Stomach smooth muscle (tissue), 2 donors: Measurements from ENCODE around the gene ECM1.

Experiments used
- H3K27ac ChIP-seq: one replicate; pipeline ENCODE4 v1.7.0; 2013; ENCODE audit warnings: mild to moderate bottlenecking, low read length, inconsistent platforms
- H3K27me3 ChIP-seq, 2 donors: one replicate each; pipeline ENCODE4 v1.7.0; 2013; ENCODE audit warnings: low read length in 2 of 2; ENCODE audit not compliant: insufficient read depth in 2 of 2, control insufficient read depth in 1 of 2
- H3K36me3 ChIP-seq, 2 donors: one replicate each; pipeline ENCODE4 v1.7.0; 2013; ENCODE audit warnings: low read length in 2 of 2; ENCODE audit not compliant: control insufficient read depth in 2 of 2, insufficient read depth in 2 of 2
- H3K4me1 ChIP-seq: one replicate; pipeline ENCODE4 v1.7.0; 2013; ENCODE audit warnings: low read length; ENCODE audit not compliant: control insufficient read depth, insufficient read depth
- H3K4me3 ChIP-seq, 2 donors: one replicate each; pipeline ENCODE4 v1.7.0; 2013; ENCODE audit warnings: low read length in 2 of 2
- H3K9ac ChIP-seq, 2 donors: one replicate each; pipeline ENCODE4 v1.7.0; 2013; ENCODE audit warnings: low read length in 2 of 2, mild to moderate bottlenecking in 1 of 2
- H3K9me3 ChIP-seq, 2 donors: one replicate each; pipeline ENCODE4 v1.7.0; 2013; ENCODE audit warnings: low read length in 2 of 2; ENCODE audit not compliant: control insufficient read depth in 2 of 2
- donor health status: healthy.
- donor health status: Pancreatic carcinoma.

Gene ECM1

DNA sequence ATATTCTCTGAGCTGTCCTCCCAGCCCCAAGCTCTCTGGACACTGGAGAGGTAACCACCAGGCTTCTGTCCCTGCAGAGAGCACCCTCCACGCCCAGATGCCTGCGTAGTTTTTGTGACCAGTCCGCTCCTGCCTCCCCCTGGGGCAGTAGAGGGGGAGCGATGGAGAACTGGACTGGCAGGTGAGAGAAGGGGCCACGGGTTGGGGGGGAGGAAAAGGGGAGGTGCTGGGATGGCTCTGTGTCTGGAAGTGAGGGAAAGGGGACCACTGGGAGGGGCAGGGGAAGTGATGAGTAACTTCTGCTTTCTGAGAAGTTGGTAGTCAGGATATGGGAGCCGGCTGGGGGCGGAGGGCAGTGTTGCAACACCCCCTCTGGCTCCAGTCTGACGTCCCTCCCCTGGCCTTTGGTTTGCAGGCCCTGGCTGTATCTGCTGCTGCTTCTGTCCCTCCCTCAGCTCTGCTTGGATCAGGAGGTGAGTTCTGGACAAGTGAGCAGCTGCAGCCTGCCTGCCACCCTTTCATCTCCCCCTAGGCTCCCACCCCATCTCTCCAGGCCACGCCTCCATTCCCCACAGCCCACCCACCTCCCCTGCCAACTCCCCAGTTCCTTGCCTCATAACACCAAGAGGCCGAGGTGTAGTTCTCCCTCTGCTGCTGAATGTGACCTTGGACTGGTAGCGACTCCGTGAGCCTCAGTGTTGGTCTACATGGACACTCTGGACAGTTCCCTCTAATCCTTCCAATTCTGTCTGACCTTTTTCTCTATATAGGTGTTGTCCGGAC, 44.4 kb downstream of the ECM1 start:
- peaks cover 13% of the 10 kb centered on the region in 2 donors for H3K36me3 ChIP-seq
- H3K27me3 ChIP-seq = no peaks in the 10 kb centered on the region
- peak overlapping the region; percentile 84 for H3K27ac ChIP-seq
- H3K4me3 ChIP-seq = peak overlapping the region in 1 of 2 donors; percentile 22
- peak overlapping the region in 1 of 2 donors; percentile 55 for H3K9ac ChIP-seq
- no peaks in the 10 kb centered on the region for H3K9me3 ChIP-seq
- peaks cover 42% of the 10 kb centered on the region for H3K4me1 ChIP-seq

DNA sequence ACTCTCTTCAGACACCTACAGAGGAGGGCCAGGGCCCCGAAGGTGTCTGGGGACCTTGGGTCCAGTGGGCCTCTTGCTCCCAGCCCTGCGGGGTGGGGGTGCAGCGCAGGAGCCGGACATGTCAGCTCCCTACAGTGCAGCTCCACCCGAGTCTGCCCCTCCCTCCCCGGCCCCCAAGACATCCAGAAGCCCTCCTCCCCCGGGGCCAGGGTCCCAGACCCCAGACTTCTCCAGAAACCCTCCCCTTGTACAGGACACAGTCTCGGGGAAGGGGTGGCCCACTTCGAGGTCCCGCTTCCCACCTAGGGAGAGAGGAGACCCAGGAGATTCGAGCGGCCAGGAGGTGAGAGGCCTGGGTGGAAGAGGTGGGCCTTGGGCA, 45.0 kb downstream of the ECM1 start:
- Histone ChIP-seq H3K9ac (peak overlapping the region in 1 of 2 donors; percentile 28), H3K27me3 (no peaks in the 10 kb centered on the region), H3K27ac (peak overlapping the region; percentile 84), H3K4me3 (peak overlapping the region in 1 of 2 donors; percentile 22), H3K4me1 (peaks cover 45% of the 10 kb centered on the region), H3K9me3 (no peaks in the 10 kb centered on the region), H3K36me3 (peaks cover 13% of the 10 kb centered on the region in 2 donors)

DNA sequence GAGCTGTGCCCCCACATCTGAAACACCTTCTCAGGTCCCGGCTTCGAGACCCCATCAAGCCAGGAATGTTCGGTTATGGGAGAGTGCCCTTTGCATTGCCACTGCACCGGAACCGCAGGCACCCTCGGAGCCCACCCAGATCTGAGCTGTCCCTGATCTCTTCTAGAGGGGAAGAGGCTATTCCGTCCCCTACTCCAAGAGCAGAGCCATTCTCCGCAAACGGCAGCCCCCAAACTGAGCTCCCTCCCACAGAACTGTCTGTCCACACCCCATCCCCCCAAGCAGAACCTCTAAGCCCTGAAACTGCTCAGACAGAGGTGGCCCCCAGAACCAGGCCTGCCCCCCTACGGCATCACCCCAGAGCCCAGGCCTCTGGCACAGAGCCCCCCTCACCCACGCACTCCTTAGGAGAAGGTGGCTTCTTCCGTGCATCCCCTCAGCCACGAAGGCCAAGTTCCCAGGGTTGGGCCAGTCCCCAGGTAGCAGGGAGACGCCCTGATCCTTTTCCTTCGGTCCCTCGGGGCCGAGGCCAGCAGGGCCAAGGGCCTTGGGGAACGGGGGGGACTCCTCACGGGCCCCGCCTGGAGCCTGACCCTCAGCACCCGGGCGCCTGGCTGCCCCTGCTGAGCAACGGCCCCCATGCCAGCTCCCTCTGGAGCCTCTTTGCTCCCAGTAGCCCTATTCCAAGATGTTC, 45.6 kb downstream of the ECM1 start:
- Histone ChIP-seq H3K9ac (no peak overlapping the region), H3K4me3 (no peak overlapping the region), H3K27ac (peak overlapping the region; percentile 84)

GRCh38 chr1:150554086-150554452, 46.2 kb downstream of the ECM1 start:
- Histone ChIP-seq H3K4me1 (peaks cover 50% of the 10 kb centered on the region), H3K4me3 (no peak overlapping the region), H3K27ac (no peak overlapping the region), H3K9me3 (no peaks in the 10 kb centered on the region), H3K36me3 (peaks cover 13% of the 10 kb centered on the region in 2 donors), H3K27me3 (no peaks in the 10 kb centered on the region), H3K9ac (no peak overlapping the region)

More for the DNA sequence above, 45.6 kb downstream of the ECM1 start:
- Histone ChIP-seq H3K27me3 (no peaks in the 10 kb centered on the region), H3K4me1 (peaks cover 48% of the 10 kb centered on the region), H3K9me3 (no peaks in the 10 kb centered on the region), H3K36me3 (peaks cover 13% of the 10 kb centered on the region in 2 donors)

GRCh38 chr1:150555198-150555970, 47.5 kb downstream of the ECM1 start:
- Histone ChIP-seq H3K9ac (no peak overlapping the region), H3K4me1 (peaks cover 54% of the 10 kb centered on the region), H3K9me3 (no peaks in the 10 kb centered on the region), H3K27me3 (no peaks in the 10 kb centered on the region), H3K4me3 (no peak overlapping the region), H3K27ac (no peak overlapping the region), H3K36me3 (peaks cover 13% of the 10 kb centered on the region in 2 donors)

DNA sequence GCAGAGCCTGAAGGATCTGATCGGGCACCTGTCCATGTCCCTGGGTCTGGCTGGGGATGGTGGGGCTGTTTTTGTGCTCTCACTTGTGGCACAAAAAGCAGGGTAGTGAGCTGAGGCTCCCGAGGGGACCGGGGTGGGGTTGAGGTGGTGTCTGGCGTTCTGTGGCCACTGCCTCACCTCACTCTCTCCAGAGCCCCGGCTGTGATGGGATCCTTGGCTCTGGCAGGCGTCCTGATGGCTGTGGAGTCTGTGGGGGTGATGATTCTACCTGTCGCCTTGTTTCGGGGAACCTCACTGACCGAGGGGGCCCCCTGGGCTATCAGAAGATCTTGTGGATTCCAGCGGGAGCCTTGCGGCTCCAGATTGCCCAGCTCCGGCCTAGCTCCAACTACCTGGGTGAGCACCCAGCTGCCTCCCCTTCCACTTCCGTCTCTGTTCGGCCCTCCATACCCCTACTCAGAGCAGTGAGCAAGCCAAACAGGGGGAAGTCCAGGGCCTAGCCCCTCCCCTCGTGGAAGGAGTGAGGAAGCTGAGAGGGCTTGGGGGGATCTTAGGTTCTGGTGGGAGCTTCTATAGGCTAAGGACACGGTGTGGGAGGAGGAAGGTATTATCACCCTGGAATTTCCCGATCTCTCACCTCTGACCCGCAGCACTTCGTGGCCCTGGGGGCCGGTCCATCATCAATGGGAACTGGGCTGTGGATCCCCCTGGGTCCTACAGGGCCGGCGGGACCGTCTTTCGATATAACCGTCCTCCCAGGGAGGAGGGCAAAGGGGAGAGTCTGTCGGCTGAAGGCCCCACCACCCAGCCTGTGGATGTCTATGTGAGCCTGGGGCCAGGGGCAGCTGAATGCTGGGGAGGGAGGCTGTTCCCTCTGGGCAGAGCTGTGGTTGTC, 48.3 kb downstream of the ECM1 start:
- Histone ChIP-seq H3K4me3 (no peak overlapping the region), H3K36me3 (peaks cover 13% of the 10 kb centered on the region in 2 donors), H3K4me1 (peaks cover 52% of the 10 kb centered on the region)

DNA sequence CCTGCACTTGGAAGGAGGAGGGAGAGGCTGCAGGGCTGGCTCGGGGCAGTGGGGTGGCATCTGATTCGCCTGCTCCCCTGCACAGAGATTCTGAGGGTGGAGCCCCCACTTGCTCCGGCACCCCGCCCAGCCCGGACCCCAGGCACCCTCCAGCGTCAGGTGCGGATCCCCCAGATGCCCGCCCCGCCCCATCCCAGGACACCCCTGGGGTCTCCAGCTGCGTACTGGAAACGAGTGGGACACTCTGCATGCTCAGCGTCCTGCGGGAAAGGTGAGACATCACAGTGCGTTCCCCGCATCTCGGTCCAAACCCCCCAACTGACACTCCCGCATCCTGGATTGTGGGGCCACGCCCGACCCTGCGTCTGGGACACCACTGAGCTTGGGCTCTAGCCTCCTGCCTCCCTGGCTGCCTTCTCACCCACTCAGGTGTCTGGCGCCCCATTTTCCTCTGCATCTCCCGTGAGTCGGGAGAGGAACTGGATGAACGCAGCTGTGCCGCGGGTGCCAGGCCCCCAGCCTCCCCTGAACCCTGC, 49.2 kb downstream of the ECM1 start:
- no peak overlapping the region for H3K9ac ChIP-seq
- peaks cover 53% of the 10 kb centered on the region for H3K4me1 ChIP-seq
- H3K36me3 ChIP-seq = peaks cover 13% of the 10 kb centered on the region in 2 donors
- no peak overlapping the region for H3K4me3 ChIP-seq
- H3K27me3 ChIP-seq = no peaks in the 10 kb centered on the region
- H3K9me3 ChIP-seq = no peaks in the 10 kb centered on the region
- H3K27ac ChIP-seq = no peak overlapping the region

More for the DNA sequence above, 48.3 kb downstream of the ECM1 start:
- Histone ChIP-seq H3K27me3 (no peaks in the 10 kb centered on the region), H3K27ac (no peak overlapping the region), H3K9me3 (no peaks in the 10 kb centered on the region), H3K9ac (no peak overlapping the region)

- peaks cover 53% of the 10 kb centered on the region for H3K4me1 ChIP-seq
- H3K9me3 ChIP-seq = no peaks in the 10 kb centered on the region
- H3K27ac ChIP-seq = peak overlapping the region; percentile 100
- no peaks in the 10 kb centered on the region for H3K27me3 ChIP-seq
- no peak overlapping the region for H3K4me3 ChIP-seq
- no peak overlapping the region for H3K9ac ChIP-seq
- H3K36me3 ChIP-seq = peaks cover 13% of the 10 kb centered on the region in 2 donors
Measured at GRCh38 chr1:150557813-150558212, 49.9 kb downstream of the ECM1 start.

DNA sequence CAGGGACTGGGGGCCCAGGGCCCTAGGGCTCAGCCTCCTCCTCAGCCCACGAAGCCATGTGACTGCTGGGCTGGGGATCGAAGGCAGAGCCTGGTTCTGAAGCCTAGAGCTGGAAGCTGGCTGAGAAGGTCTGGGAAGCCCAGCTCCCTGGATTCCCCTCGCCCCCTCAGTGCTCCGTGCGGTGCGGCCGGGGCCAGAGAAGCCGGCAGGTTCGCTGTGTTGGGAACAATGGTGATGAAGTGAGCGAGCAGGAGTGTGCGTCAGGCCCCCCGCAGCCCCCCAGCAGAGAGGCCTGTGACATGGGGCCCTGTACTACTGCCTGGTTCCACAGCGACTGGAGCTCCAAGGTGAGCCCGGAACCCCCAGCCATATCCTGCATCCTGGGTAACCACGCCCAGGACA, 50.4 kb downstream of the ECM1 start:
- H3K9me3 ChIP-seq = no peaks in the 10 kb centered on the region
- H3K36me3 ChIP-seq = peaks cover 13% of the 10 kb centered on the region in 2 donors
- H3K4me3 ChIP-seq = peak overlapping the region in 1 of 2 donors; percentile 29
- H3K27me3 ChIP-seq = no peaks in the 10 kb centered on the region
- peak overlapping the region in 1 of 2 donors; percentile 36 for H3K9ac ChIP-seq
- peaks cover 54% of the 10 kb centered on the region for H3K4me1 ChIP-seq
- peak overlapping the region; percentile 100 for H3K27ac ChIP-seq
